Breast epithelium (tissue), 3 donors: ENCODE data around the gene ZFP36L1.

Experiments
- POLR2A ChIP-seq: fragments of 450-650 bp; IDR thresholded peaks from one replicate; pipeline ENCODE4 v1.6.1; 2016; ENCODE audit warnings: antibody characterized with exemption, mild to moderate bottlenecking, moderate library complexity
- POLR2AphosphoS5 ChIP-seq, 3 donors: sonication (generic); formaldehyde crosslinking; IDR thresholded peaks; one replicate each; pipeline ENCODE4 v1.6.1; 2017; ENCODE audit warnings: antibody characterized with exemption in 3 of 3
- TF ChIP-seq, protein P1 (sequence below), 3 donors: fragments of 450-650 bp; IDR thresholded peaks; one replicate each; pipeline ENCODE4 v1.5.1; 2016 to 2017; ENCODE audit warnings: antibody characterized with exemption in 3 of 3, mild to moderate bottlenecking in 3 of 3, moderate library complexity in 3 of 3

DNA sequence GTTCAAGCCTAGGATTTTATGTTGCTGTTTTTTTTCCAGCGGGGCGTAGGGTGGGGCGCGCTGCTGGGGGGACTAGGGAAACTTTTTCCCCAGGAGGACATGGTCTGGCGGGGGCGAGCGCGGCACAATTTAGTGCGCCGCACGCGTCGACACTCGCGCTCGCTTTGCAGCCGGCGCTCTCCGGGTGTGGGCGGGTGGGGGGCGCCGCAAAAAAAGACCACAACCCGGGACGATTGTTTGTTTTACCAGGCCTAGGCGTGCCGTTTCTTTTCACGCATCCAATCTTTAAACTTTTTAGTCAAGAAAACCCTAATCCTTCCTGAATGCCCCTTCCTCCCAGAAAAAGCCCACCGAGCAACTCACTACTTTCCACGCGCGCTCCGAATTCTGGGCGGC, 865 bp upstream of the ZFP36L1 start:
- TF ChIP-seq, protein P1, sequence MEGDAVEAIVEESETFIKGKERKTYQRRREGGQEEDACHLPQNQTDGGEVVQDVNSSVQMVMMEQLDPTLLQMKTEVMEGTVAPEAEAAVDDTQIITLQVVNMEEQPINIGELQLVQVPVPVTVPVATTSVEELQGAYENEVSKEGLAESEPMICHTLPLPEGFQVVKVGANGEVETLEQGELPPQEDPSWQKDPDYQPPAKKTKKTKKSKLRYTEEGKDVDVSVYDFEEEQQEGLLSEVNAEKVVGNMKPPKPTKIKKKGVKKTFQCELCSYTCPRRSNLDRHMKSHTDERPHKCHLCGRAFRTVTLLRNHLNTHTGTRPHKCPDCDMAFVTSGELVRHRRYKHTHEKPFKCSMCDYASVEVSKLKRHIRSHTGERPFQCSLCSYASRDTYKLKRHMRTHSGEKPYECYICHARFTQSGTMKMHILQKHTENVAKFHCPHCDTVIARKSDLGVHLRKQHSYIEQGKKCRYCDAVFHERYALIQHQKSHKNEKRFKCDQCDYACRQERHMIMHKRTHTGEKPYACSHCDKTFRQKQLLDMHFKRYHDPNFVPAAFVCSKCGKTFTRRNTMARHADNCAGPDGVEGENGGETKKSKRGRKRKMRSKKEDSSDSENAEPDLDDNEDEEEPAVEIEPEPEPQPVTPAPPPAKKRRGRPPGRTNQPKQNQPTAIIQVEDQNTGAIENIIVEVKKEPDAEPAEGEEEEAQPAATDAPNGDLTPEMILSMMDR (IDR thresholded peaks at IDR 0.05): no peak
- TF ChIP-seq POLR2A (no peak), POLR2AphosphoS5 (IDR thresholded peaks at IDR 0.05) (no peak)
